ENCODE measurements around the gene NBEA.

Gene NBEA

DNA sequence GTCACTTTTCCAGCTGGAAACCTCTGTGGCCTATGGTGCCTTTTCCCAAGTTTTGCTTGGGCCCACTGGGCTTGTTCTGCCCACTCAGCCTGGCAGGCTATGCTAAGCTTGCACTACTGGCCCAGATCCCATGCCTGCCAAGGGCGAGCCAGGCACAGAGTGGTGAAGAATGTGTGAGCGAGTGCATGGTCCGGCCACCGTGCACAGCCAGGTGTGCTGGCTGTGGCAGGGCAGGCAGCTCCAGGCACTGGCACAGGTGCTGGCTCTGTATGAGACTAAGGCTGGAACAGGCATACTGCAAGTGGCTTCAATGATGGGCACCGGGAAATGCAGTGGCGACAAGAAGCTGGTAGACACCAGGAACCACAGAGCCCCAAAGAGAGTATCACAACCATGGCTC is 584.5 kb downstream of the NBEA start:
- TF ChIP-seq, protein P1, sequence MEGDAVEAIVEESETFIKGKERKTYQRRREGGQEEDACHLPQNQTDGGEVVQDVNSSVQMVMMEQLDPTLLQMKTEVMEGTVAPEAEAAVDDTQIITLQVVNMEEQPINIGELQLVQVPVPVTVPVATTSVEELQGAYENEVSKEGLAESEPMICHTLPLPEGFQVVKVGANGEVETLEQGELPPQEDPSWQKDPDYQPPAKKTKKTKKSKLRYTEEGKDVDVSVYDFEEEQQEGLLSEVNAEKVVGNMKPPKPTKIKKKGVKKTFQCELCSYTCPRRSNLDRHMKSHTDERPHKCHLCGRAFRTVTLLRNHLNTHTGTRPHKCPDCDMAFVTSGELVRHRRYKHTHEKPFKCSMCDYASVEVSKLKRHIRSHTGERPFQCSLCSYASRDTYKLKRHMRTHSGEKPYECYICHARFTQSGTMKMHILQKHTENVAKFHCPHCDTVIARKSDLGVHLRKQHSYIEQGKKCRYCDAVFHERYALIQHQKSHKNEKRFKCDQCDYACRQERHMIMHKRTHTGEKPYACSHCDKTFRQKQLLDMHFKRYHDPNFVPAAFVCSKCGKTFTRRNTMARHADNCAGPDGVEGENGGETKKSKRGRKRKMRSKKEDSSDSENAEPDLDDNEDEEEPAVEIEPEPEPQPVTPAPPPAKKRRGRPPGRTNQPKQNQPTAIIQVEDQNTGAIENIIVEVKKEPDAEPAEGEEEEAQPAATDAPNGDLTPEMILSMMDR (IDR thresholded peaks at IDR 0.05; ENCODE audit: low read depth, low read length), result no peak
- in situ Hi-C loops (cut with HindIII; ENCODE audit: low sequenced_read_pairs), result no loop called here
- no peak for DNase-seq (ENCODE audit: low read depth, low spot score)
- no peak overlapping the region for H3K4me3 ChIP-seq (ENCODE audit: low read depth, low read length)

DNA sequence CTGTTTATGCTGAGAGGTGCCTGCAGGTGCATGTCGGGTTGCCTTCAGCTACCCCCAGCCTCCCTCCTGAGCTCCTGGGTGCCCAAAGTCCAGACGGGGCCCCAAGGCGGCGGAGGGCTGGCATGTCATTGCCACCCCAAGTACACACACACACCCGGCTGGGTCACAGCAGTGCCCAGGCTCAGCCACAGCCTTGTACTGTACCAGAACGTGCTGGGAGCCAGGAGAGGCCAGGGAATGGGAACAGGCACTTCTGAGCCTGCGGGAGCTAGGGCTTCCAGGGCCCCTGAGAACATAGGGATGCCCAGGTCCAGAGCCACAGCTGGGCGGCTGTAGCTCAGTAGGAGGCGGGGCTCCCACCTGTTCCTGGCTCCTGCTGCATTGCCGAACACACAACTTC is 585.4 kb downstream of the NBEA start:
- in situ Hi-C loops (cut with HindIII; ENCODE audit: low sequenced_read_pairs), result no loop called here
- TF ChIP-seq, protein P1 (IDR thresholded peaks at IDR 0.05; ENCODE audit: low read depth, low read length), result no peak
- no peak for DNase-seq (ENCODE audit: low read depth, low spot score)
- H3K4me3 ChIP-seq (ENCODE audit: low read depth, low read length), result no peak overlapping the region

DNA sequence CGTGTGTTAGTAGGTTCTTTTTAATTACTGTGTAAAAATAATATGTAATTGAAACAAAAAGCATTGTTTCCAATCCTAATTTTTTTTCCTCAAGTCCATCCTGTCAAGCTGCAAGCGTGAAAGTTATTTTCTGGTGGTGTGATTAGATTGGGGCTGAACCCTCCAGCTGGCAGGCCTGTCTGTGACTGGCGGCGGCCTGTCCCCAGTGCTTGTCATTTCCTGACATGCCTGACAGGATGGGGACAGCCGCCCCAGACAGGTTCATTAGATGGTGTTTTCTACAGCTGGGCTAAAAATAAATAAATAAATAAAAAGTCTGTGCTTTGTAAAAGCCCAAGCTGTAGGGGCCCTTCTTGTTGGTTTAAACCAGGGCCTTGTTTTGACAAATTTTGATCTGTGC is 588.1 kb downstream of the NBEA start:
- in situ Hi-C loops (cut with HindIII; ENCODE audit: low sequenced_read_pairs), result no loop called here

DNA sequence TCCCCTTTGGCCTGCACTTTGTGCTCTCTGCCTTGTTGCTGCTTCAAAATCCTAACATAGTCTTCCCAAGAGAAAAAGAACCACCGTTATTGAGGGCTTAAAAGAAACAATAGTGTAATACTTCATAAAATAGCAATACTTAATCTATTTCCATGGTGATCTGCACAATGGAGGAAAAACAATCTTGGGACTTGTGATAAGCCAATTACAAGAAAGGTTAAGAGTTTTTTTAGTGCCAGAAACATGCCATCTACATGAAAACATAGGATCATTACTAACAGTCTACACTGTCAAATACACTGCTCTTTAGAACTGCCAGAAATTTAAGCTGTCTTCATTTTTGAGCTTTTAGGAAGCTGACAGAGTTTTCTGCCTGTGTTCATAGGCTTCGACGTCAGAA is 588.5 kb downstream of the NBEA start:
- in situ Hi-C loops (cut with HindIII; ENCODE audit: low sequenced_read_pairs), result no loop called here
- TF ChIP-seq, protein P1 (IDR thresholded peaks at IDR 0.05; ENCODE audit: low read depth, low read length), result no peak
- no peak overlapping the region for H3K4me3 ChIP-seq (ENCODE audit: low read depth, low read length)
- no peak for DNase-seq (ENCODE audit: low read depth, low spot score)

More for the DNA sequence above, 588.1 kb downstream of the NBEA start:
- no peak overlapping the region for H3K4me3 ChIP-seq (ENCODE audit: low read depth, low read length)
- DNase-seq (ENCODE audit: low read depth, low spot score), result no peak
- TF ChIP-seq, protein P1 (IDR thresholded peaks at IDR 0.05; ENCODE audit: low read depth, low read length), result no peak

DNA sequence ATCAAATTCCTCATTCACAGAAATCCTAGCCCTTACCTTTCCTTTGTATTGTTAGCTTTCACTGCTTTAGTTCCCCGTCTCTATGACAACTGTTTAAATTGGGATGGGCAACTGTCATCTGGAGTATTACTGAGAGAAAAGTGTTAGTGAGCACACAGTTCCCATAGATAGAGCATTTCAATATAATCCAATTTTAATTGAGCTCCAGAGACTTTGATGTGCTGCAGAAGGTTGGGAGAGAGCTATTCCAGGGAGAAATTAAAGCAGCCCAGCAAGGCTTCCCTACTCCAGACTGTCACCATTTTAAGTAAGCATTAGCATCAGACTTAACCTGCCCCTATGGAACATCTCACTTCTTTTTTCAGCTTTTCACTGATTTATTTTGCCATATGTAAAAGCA is 589.5 kb downstream of the NBEA start:
- TF ChIP-seq, protein P1 (IDR thresholded peaks at IDR 0.05; ENCODE audit: low read depth, low read length), result no peak
- no peak overlapping the region for H3K4me3 ChIP-seq (ENCODE audit: low read depth, low read length)
- in situ Hi-C loops (cut with HindIII; ENCODE audit: low sequenced_read_pairs), result no loop called here
- no peak for DNase-seq (ENCODE audit: low read depth, low spot score)

DNA sequence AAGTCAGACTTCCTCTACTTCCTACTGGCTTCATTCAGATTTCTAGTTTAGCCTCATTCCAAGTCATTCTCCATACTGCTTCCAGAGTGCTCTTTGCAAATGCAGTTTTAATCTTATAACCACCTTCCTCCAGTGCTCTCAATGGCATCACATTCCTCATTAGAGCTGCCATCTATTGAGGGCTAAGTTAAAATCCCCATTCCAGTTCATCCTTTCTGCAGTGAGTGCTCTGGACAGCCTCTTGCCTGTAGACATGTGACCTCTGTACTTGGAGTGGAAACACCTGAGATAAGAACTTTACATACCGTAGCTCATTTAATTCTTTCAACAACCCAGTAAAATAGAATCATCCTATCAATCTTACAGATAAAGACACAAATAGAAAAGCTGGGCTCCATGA is 592.3 kb downstream of the NBEA start:
- in situ Hi-C loops (cut with HindIII; ENCODE audit: low sequenced_read_pairs), result no loop called here
- DNase-seq (ENCODE audit: low read depth, low spot score), result no peak
- TF ChIP-seq, protein P1 (IDR thresholded peaks at IDR 0.05; ENCODE audit: low read depth, low read length), result no peak
- H3K4me3 ChIP-seq (ENCODE audit: low read depth, low read length), result no peak overlapping the region

DNA sequence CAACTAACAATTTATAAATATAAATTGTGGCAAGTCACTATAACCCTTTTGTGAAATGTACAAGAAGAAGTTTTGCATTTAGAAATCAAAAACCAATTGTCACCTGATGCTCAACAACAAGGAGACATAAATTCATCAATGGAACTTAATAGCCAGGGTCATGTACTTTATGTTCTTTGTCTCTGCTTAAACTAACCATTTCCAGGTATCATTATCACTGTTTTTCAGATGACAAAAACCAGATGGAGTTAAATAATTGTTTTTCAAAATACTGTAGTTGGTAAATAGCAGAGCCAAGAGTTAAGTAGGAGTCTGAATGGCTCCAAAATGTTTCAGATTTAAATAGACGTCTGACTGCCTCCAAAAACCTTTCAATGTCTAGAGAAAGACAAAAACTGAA is 606.7 kb downstream of the NBEA start:
- DNase-seq (ENCODE audit: low read depth, low spot score), result no peak
- H3K4me3 ChIP-seq (ENCODE audit: low read depth, low read length), result no peak overlapping the region
- in situ Hi-C loops (cut with HindIII; ENCODE audit: low sequenced_read_pairs), result no loop called here
- TF ChIP-seq, protein P1 (IDR thresholded peaks at IDR 0.05; ENCODE audit: low read depth, low read length), result no peak
